HG02610 (cell line): ENCODE data around the gene DMPK.

Experiments
- ATAC-seq: cut with Tn5 transposase; IDR thresholded peaks from one replicate; pipeline ENCODE4 v1.9.1; 2021; ENCODE audit warnings: mild to moderate bottlenecking, moderate library complexity; ENCODE audit not compliant: unreplicated experiment

The DMPK gene

DNA sequence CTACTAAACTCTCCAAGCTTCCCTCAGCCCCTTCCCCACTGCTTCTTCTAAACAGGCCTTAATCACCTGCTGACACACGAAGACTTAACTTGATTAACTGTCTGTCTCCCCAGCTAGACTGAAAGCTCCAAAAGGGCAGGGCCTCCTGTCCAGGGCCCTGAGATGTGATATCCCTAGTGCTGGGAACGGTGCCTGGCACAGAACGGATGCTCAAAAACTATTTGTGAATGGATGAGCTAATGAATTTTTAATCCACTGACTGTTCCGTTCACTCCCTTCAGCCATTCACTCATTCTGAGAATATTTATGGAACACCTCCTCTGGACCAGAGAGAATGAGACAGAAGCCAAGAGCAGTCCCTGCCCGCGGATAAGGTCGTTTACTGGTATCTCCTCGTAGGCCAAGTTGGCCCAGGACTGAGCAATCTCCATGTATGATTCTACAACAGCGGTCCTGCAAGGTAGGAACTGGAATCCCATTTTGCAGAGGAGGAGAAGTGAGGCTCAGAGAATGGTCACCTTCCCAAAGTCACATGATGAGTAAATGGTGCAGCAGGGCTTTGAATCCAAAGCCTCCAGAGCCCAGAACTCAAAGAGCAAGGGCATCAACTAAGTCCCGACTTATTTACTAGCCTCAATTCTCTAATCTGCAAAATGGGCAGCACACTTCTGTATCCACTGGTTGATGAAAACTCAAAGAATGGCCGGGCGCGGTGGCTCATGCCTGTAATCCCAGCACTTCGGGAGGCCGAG lies 6.9 kb upstream of the DMPK start:
- ATAC-seq = no peak

DNA sequence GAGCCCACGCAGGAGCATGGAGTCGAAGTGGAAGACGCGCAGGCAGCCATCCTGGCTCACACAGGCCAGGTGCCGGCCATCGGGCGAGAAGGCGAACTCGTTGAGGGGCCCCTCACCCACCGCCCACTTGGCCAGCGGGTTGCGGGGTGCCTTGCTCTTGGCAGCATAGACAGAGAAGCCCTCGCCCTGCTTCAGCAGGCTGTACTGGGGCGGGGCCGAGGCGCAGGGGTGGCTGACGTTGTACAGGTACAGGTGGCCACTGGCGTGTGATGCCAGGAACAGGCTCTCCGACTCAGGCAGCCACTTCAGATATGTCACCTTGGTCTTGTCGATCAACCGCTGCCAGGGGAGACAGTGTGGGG lies 4.2 kb upstream of the DMPK start:
- no peak for ATAC-seq

DNA sequence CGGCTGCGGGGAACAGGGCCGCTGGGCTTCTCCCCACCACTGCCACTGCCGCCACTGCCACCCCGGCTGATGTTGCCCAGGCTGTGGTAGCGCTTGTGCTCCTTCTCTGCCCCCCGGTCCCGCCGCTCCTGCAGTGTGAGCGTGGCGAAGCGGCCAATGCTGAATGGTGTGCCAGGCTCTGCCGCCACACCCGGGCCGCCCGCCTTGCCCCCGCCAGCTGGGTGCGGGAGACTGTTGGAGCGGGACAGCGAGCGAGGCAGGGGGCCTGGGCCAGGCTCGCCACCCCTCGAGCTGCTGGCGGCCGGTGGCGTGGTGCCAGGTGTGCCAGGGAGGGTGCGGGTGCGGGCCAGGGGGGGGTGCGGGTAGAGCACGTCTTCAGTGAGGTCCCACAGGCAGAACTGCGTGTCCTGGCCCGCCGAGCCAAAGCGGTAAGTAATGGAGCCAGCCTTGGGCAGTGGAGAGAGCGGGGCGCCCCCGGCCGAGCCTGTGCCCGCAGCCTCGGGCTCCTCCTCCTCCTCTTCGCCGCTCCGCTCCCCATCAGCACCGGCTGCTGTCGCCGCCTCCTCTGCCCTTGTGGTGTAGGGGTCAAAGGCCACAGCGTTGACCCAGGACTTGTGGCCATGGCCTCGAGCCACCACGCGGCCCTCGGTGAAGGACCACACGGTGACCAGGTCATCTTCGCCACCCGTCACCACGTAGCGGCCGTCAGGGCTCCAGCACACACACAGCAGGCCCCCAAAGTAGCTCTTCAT lies 3.7 kb upstream of the DMPK start:
- ATAC-seq = no peak

DNA sequence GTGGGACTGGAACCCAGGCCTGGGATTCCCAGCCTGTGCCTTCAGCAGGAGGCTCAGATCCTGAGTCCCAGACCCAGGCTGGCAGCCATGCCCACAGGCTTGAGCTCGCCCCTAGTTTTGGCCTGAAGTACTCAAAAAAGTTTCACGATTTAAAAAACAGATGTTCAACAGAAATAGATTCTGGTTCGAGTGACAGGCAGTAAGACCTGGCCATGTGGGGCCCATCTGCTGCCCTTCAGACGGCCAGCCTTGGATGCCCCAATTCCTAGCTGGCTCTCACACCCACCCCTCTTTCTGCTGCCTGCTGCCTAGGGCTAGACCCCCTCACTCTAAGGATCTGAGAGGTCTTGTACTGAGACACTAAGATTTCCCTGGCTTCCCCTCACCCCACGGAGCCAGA lies 2.8 kb upstream of the DMPK start:
- ATAC-seq = no peak

DNA sequence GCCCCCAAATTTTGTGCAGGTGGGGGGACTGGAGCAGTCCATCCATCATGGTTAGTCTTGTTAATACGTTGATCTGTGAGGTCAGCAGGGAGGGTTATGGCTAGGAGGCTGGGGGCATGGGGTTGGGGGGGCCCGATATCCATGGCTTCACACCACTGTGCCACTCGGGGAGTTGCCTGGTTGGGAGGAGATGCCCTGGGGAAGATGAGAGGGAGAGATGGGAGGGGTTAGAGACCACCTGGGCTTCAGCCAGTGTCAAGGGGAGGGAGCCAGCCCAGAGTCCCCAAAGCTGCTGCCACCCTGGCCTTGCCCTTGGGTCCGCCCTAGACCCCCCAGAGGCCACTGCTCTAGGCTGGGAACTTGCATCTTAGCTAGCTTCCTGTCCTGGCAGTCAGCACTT lies 1.8 kb upstream of the DMPK start:
- ATAC-seq = no peak

DNA sequence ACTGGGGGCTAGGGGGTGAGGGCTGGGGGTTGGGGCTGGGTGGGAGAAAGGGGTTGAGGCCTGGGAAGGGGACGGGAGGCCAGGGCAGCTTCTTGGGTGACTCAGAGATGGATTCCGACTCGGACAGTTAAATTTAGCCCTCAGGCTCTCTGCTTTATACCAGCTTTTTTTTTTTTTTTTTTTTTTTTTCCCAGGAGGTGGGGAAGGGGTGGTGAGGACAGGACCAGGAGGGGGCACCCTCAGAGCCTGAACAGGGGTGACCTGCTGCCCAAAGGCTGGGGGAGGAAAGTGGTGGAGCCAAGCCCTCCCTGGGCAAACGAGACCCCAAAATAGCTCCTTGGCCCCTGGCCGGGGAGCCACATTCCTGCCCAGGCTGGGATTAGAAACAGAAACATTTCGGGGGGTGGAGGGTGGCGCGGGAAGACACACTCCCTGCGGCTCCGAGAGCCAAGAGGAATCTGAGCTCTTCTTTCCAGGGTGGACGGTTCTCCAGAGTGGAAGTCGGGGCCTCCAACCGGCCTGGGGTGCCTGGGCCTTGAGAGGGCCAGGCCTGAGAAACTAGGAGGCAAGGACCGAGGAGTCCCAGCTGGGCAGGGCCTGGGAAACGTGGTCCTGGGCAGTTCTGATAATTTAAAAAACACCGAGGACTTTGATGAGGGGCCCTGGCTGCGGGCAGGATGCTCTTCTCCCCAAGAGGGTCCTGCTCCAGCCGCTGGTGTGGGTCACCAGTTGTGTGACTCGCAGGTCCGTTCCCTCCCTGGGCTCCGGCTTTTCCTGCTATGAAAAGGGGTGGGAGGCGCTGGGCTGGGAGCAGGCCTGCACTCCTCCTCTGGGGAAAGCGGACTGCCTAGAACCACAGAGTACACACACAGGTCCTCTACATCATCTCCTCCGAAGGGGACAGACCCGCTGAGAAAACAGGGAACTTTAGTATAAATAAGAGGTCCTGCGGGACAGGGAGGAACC lies 813 bp upstream of the DMPK start:
- no peak for ATAC-seq

DNA sequence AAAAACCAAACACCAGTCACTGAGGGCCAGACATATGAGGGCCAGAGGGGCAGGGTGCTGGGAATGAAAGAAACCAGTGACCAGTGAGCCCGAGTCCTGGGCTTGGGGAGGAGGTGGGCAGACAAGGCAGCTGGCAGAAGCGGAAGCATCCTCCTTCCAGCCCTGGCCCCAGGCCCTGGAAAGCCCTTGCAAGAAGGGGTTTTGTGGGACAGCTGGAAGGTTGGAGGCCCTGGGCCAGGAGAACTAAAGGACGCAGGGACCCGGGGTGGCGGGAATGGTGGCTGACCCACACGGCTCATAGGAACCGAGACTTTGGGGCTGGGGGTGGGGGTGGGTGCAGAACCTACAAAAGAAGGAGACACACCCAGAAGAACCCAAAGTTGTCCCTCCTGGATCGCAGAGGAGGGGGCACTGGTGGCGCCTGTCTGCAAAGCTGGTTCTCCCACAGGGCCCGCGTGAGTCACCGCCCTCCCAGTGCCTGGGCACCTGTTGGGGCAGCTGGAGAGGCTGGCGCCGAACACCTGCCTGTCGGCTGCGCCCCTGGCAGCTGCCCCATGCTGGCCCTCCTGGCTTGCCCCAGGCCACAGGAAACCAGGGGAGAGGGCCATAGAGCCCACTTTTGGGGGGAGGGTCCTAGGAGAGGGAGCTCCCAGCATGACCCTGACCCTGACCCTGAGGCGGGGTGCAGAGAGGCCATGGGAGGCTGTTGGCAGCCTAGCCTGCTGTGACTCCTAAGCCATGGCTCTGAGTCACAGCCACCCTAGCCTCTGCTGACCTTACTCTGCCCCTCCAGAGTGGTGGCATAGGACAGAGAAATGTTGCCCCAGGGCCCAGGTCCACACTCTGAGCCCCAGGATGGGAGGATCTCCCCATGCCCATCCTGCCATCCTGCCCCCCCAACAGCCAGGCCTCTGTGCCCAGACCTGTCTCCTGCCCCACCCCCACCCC lies 802 bp downstream of the DMPK start:
- no peak for ATAC-seq

DNA sequence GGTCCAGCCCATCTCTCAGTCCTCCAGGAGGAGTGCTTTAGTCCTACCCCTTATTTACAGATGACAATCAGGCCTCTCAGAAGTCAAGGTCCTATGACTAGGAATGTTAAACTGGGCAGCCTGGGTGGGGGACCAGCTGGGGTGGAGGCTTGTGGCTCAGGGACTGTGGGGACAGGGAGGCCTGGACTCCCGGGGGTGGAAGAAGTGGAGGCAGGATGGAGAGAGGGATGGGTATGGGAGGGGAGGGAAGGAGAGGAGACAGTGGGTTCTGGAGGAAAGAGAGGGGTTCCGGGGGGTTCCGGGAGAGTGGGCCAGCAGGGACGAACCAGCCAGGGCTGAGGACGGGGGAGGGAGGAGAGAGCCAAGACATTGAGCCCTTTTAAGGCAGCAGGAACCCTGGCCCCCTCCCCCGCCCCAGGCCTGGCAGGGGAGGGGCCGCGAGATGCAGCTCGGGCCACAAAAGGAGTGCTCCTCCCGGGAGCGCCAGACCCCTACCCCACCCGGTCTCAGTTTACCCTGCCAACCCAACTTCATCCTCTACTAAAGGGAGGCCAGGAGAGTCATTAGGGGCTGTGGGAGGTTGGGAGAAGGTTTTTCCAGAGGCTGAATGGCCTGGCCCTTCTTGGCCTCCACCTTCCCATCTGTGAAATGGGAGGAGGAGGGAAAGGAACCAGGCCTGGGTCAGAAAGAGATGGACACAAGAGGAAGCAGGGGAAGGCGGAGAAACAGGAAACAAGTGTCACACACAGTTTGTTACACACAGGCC lies 1.7 kb downstream of the DMPK start:
- ATAC-seq = no peak

DNA sequence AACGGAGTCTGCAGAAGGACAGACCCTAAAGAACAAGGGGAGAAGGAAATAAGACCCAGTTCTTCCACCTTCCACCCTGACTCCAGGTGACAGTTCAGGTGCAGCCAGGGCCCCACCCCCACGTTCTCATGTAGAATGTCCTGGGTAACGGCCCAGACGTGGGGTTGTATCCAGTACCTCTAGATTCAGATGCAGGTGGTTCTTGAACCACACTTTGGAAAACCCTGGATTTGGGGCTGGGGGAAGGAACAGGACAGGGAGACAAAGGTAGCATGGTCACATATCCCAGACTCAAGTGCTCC lies 2.2 kb downstream of the DMPK start:
- ATAC-seq = no peak

DNA sequence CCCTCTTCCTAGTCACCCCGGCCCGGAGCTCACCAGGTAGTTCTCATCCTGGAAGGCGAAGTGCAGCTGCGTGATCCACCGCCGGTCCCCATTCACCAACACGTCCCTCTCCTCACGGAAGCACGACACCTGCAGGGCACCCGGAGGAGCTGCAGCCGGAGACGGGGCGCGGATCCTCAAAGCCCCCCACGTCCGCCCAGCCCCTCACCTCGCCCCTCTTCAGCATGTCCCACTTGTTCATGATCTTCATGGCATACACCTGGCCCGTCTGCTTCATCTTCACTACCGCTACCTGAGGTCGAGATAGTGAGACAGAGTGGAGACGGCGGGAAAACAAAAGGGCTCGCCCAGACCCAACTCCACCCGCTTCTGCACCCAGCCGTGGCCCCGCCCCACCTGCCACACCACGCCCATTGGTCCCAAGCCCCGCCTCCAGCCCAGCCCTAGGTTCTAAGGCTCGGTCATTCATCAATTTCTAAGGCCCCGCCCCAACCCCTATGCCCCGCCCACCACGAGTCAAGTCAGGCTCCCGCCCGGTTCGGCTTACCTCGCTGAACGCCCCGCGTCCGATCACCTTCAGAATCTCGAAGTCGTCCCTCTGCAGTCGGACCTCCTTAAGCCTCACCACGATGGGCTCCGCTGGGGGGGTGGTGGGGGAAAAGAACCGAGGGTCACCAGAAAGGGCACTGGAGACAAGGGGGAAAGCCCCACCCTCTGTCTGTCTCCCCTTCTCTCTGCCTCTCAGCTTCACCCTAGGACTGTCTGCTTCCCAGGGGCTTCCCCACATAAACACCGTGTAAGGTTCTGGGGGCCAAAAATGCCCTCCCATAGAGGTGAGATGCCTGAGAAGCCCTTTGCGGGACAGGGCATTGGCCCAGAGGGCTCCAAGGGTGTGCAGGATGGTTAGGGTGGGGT lies 2.8 kb downstream of the DMPK start:
- ATAC-seq = peak; percentile 80

DNA sequence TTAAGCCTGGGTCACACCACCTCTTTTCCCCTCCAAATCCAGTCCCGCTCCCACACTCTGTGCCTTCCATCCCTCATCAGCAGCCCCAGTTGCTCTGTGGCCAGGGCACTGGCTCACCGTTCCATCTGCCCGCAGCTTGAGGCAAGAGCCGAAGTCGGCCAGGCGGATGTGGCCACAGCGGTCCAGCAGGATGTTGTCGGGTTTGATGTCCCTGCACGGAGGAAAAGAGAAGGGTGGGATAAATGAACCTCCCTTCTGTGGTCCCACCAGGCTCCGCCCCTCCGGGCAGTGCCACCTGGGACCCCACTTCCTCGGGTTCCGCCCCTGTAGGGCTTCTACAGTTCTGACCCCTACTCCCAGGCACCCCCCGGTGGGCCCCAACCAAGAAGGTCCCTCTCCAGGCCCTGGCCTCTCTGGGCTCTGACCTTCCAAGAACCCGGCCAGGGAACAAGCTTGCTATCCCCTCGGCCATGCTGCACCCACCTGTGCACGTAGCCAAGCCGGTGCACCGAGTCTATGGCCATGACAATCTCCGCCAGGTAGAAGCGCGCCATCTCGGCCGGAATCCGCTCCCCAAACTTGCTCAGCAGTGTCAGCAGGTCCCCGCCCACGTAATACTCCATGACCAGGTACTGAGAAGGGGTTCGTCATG lies 4.2 kb downstream of the DMPK start:
- ATAC-seq = no peak

DNA sequence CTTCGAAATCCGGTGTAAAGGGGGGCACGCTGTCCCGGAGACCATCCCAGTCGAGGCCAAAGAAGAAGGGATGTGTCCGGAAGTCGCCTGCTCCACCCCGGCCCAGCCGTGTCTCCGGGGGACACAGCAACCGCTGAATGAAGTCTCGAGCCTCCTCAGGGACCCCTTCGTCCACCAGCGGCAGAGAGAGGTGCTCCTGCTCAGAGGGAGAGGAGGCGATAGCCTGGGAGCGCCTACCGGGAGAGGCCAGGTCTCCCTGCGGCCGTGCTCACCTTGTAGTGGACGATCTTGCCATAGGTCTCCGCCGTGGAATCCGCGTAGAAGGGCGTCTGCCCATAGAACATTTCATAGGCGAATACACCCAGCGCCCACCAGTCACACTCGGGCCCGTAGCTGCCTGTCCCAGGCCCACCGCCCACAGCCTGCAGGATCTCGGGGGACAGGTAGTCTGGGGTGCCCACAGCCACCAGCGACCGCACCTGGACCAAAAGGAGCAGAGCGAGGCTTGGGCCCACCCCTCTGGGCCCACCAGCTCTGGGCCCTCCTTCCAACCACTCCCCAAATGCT lies 4.8 kb downstream of the DMPK start:
- no peak for ATAC-seq

DNA sequence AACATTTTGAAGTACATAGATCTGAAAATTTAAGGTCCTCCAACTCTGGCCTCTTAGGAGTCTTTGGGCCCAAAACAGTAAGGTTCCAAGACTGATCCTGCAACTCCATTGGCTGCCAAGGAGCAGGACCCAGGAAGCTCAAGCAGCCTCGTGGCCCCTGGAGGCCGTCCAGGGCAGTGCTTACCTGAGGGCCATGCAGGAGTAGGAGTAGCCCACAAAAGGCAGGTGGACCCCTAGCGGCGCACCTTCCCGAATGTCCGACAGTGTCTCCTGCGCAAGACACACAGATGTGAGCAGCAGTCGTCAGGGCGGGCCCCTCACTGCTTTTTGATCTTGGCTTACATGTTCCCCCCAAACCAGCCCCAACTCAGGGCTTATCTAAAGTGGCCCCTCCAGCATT lies 7.5 kb downstream of the DMPK start:
- ATAC-seq = no peak

DNA sequence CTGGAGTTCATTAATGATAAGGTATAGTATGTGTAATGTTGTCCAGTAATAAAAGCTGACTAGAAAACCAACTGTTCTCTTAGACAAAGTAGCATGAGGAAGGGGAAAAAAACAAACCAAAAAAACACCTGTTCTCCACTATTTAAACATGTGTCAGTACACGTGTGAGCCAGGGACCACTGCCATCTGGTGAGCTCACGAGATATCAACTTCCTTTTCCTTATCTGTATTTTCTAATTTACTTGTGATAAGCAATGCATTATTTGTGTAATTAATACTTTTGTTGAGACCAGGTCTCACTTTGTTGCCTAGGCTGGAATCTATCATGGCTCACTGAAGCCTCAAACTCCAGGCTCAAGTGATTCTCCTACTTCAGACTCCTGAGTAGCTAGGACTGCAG lies 8.9 kb downstream of the DMPK start:
- ATAC-seq = no peak

DNA sequence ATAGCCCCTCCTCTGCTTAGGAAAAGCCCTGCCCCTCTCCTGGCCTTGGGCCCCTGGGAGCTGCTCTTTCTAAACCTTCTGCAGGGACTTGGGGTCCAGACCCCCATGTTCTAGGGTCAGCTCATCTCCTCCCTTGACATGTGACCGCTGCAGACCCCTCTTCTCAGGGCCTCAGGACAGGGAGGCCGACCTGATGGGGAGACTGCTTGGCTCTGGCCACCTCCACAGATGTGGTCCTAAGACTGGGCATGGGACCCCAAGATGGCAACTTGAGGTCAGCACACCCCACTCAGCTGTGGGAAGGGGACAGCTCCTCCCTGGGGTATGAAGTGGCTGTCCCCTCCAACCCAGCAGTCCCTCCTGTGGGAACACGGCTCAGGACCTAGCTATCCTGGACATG lies 9.4 kb downstream of the DMPK start:
- ATAC-seq = no peak

DNA sequence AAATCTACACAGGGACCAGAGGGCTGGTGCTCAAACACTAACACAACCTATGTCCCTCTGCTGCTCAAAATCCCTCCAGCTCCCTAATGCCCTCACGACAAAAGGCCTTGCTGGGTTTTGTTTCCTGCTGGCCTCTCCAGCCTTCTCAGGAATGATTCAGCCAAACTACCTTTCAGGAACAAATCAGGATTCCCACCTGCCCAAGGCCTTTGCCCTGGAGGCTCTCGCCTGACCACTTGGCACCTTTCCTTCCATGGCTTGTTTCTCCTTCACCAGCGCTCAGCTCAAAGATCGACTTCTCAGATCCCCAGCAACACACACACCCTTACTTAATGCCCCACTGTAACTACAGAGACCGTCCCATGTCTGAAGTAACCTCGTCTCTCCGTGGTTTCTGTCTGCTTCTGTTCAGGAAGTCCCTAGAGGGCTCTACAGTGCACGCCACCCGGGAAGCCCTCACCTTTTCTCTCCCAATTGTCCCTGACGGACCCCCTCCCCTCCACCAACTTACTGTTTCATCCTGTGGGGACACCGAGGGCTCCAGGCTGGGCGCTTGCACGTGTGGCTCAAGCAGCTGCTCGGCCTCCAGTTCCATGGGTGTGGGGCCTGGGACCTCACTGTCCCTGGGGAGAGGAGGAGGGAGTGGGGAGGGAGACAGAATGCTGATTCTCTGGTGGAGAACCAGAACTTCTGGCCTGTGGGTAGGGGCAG lies 10.0 kb downstream of the DMPK start:
- no peak for ATAC-seq

DNA sequence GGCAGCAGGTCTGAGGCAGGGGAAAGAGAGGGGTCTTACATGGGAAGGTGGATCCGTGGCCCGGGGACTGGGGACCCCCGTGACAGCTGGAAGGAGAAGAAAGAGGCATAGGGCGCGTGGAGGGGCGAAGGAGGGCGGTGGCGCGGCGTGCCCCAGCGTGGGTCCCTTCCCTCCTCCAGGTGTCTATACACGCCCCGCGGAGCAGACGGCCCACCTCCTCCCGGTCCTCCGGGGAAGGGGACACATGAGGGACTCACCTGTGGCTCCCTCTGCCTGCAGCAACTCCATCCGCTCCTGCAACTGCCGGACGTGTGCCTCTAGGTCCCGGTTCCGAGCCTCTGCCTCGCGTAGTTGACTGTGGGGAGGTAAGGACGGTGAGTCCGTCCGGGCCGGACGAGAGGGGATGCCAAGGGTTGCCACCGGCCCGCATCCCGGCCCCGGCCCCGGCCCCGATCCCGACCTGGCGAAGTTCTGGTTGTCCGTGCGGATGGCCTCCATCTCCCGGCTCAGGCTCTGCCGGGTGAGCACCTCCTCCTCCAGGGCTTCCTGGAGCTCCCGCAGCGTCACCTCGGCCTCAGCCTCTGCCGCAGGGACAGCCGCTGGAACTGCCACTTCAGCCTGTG lies 10.9 kb downstream of the DMPK start:
- ATAC-seq = no peak
